ENCODE measurements around the gene ZBTB40.

The ZBTB40 gene

GRCh38 chr1:22533244-22533895 lies 81.7 kb downstream of the ZBTB40 start:
- no peak for DNase-seq (ENCODE audit: low spot score)

DNA sequence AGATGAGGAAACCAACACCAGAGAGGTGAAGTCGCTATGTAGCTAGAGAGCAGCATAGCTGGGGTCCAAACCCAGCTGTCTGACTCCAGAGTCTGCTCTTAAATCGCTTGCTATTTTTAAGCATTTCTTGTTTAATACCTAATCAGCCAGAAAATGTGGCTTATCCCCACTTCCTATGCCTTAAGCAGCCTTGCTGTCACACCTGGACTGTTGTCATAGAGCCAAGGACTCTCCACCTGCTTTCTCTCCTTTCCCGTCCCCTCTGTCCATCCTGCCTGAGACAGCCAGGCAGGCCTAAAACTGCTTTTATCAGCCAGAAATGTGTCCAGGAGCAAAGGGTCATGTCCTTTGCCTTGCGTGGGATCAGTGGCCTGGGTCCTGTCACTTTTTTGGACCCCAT lies 83.3 kb downstream of the ZBTB40 start:
- DNase-seq (ENCODE audit: low spot score): no peak

- no peak for DNase-seq (ENCODE audit: low spot score)
Observed at GRCh38 chr1:22535399-22535798, 83.7 kb downstream of the ZBTB40 start.

DNA sequence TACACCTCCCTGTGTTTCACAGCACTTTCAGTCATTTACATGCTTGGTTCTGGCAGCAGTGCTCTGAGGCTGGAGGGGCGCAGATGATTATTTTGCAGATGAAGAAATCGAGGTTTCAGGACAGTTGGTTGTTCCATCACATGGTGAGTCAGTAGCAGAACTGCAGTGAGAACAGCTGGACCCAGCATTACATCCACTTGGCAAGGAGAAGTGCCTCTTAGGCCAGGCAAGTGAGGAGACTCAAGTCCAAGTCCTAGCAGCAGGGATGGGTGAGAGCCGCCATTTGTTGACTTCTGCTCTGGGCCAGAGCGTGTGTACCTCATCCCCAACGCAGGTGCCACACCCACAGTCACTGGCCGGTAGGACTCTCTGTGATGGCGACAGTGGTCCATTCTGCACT lies 84.9 kb downstream of the ZBTB40 start:
- DNase-seq (ENCODE audit: low spot score): no peak

DNA sequence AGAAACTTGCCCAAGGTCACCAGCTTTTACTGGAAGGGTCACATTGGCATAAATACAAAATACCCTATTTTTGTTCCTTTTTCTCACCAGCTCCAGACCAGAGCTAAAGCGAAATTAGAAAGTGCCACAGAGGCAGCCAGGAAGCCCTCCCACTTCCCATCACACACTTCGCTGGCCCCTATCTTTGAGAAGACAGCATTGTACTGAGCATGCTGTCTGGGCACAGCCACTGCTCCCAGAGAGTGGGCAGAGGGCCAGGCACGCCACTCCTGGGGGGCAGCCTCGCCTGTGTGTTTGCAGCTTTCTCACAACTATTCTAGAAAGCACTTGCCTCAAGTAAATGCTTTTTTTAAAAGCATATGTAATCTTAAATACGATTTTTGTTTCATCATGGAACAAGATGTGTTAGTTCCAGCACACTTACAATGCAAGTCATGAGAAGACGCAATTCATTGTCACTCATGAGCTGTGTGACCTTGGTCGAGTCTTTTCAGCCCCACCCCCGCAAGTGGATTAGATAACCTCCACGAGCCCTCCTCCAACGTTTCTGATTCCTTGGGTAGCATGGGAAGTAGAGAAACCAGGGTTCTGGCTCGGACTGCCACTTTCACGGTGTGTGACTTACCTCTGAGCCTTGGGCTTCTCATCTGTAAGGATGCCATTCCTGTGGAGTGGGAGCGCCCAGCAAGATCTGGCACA lies 85.9 kb downstream of the ZBTB40 start:
- no peak for DNase-seq (ENCODE audit: low spot score)

DNA sequence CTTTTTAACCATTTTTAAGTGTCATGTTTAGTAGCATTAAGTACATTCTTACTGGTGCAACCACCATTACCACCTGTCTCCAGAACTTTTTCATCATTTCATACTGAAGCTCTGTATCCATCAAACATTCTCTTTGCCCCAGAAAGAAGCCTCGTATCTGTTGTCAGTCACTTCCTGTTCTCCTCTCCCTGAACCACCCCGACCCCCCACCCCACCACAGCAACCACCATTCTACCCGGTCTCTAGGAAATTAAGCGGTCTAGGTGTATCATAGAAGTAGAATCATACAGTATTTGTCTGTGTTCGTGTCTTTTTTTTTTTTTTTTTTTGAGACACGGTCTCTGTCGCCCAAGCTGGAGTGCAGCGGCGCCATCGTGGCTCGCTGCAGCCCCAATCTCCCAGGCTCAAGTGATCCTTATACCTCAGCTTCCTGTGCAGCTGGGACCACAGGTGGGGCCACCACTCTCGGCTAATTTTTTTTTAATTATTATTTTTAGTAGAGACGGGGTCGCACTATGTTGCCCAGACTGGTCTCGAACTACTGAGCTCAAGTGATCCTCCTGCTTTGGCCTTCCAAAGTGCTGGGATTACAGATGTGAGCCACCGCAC lies 88.0 kb downstream of the ZBTB40 start:
- DNase-seq (ENCODE audit: low spot score): no peak

DNA sequence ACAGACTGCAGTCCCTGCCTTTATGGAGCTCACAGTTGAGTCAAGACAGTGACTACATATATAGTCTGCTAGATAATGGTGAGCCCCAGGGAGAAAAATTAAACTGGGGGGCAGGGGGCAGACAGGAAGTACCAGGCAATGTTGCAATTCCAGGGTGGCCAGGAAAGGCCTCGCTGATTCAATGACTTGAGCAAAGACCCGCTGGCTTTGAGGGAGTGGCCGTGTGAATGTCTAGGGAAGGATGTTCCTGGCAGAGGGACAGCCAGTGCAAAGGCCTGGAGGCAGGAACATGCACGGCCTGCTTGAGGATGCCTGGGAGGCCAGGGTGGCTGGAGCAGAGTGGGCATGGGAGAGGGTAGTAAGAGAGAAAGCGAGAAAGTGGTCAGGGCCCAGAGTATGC lies 88.7 kb downstream of the ZBTB40 start:
- DNase-seq (ENCODE audit: low spot score): no peak

- DNase-seq (ENCODE audit: low spot score): no peak
Observed at GRCh38 chr1:22542886-22543285, 91.2 kb downstream of the ZBTB40 start.

DNA sequence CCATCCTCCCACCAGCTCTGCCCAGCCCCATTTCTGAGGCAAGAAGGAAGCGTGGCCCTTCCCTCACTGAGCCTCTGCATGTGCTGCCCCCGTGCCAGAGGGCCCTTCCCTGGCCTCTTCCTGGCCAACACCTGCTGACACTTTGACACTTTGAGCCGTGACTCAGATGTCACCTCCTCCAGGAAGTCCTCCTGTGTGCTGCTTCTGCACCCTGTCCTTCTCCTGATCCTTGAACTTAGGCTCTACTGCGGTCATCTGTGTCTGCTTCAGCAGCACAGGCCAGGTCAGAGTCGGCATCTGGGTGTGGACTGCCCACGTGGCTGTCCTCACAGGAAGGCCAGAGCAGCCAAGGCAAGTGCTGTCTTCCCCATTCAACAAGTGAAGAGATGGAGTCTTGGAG lies 92.0 kb downstream of the ZBTB40 start:
- no peak for DNase-seq (ENCODE audit: low spot score)

DNA sequence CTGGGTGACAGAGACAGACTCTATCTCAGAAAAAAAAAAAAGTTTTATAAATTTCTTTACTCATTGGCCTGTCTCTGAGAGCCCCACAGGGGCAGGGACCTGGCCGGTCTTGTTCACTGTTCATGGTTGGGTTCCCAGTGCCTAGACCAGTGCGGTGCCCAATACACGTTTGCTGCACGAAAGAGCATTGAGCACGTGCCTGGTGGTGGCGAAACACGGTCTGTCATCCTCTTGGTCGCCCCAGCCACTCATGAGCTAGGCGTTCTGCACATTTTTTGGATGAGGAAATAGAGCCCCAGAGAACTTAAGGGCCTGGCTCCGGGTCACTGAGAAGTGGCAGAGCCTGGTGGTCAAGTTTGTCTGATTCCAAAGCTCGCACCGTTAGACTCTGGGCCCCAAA lies 93.0 kb downstream of the ZBTB40 start:
- DNase-seq (ENCODE audit: low spot score): no peak

DNA sequence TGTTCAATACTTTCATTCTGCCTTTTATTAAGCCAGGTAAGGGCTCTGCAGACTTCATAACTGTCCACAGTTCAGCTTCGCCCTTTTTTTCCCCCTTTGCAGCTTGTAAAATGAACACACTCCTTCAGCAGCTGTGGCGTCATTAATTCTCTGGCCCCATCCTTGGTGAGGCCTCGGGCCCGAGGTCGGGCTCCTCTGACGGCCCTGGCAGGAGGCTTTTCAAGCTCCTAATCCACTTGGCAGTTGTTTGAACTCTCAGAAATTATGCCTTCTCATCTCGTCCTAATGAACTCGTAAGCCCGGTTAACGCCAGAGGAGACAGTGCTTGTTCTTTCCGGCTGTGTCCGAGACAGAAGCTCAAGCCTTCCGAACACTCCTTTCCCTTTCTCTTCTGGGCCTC lies 93.5 kb downstream of the ZBTB40 start:
- no peak for DNase-seq (ENCODE audit: low spot score)

DNA sequence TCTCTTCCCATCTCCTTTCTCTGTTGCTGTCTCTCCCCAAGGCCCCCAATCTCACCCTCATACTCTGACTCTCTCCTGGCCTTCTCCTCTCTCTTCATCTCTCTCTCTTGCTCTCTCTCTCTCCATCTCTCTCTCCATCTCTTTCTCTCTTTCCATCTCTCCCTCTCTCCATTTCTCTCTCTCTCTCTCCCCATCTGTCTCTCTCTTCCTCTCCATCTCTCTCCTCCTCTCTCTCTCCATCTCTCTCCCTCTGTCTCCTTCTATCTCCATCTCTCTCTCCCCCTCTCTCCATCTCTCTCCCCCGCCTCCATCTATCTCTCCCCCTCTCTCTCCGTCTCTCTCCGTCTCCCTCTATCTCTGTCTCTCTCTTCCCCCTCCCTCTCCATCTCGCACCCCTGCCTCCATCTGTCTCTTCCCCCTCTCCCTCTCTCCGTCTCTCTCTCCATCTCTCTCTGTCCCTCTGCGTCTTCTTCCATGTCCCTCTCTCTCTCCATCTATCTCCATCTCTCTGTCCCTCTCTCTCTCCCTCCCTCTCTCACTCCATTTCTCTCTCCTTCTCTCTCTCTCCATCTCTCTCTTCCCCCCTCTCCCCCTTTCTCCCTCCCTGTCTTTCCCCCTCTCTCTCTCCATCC lies 95.7 kb downstream of the ZBTB40 start:
- DNase-seq (ENCODE audit: low spot score): no peak

- DNase-seq (ENCODE audit: low spot score): no peak
Observed at GRCh38 chr1:22547818-22548462, 96.3 kb downstream of the ZBTB40 start.

DNA sequence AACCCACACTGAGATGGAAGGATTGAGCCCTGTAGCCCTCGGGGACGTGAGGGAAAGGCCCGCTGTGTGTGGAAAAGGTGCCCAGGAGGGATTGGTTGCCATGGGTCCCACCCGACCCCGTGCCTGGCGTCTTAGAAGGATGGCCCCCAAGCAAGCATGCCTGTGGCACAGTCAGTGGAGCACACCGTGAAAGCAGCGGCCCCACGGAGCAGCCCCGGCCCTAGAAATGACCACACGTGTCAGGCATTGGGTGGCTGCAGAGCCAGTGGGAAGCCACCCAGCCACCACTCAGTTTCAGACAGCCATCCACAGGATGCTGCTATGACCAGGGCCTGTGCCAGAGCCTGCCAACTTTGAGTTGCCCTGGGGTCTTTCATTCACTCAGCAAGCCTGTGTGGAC lies 98.4 kb downstream of the ZBTB40 start:
- DNase-seq (ENCODE audit: low spot score): no peak

DNA sequence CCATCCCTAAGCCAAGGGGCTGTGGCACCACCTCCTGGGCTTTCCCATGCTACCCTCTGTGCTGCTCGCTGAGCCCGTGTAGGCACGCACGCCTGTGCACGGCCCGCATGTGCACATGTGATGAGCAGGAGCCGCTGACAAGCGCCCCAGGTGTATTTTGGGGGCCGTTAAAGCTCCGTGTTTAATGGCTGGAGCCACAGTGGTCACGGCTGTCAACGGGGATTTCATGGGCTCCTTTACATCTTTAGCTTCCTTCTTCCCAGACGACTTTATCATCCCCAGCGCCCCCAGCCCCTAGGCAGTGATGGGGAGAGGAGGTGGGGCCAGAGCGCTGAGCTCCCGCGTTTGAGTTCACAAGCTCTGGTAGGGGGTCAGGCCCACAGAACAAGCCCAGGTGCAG lies 99.9 kb downstream of the ZBTB40 start:
- DNase-seq (ENCODE audit: low spot score): no peak

DNA sequence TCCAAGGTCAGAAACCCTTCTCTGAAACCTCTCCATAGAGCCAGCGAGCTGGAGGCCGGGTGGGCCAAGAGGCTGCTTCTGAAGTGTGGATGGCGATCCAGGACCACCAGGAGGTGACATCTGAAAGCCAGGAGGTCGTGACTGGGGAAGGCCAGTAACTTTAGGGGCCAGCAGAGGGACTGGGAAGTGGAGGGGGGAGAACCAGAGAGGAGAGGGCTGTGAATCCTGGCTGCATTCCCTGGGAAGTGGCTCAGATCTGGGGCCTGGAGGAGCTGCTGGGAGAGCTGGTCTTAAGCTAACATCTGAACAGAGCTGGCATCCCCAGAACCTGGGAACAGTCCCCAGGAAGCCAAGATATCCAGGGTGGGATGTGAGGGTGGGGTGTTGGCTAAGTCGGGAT lies 100.4 kb downstream of the ZBTB40 start:
- no peak for DNase-seq (ENCODE audit: low spot score)

GRCh38 chr1:22553104-22553880 lies 101.6 kb downstream of the ZBTB40 start:
- DNase-seq (ENCODE audit: low spot score): no peak

DNA sequence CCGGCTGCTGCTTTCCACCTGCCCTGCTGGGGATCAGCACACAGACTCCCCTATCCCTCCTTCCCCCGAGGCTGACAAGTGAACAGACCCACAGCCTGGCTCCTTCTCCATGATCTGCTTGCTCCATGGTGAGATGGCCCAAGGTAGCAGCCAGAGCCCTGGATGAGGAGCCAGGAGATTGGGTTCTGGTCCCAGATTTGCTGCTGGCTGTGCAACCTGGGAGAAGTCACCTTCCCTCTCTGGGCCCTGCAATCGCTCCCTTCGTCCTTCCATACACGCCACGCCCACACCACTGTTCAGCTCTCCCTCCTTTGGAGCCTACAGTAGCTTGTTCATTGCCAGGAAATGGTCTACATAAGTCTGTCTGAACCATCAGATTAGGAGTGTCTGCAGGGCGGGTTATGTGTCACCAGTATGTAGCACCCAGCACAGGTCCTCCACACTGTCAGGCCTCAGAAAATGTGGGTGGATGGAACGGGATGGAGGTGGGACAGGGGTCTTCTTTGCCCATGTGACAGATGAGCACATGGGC lies 102.4 kb downstream of the ZBTB40 start:
- no peak for DNase-seq (ENCODE audit: low spot score)

- no peak for DNase-seq (ENCODE audit: low spot score)
Observed at GRCh38 chr1:22555371-22555656, 103.7 kb downstream of the ZBTB40 start.

- no peak for DNase-seq (ENCODE audit: low spot score)
Observed at GRCh38 chr1:22556391-22557104, 104.9 kb downstream of the ZBTB40 start.

GRCh38 chr1:22557341-22557950 lies 105.8 kb downstream of the ZBTB40 start:
- DNase-seq (ENCODE audit: low spot score): no peak

Measured in RKO (cell line).